ENCODE measurements around the gene PPFIBP2.

PPFIBP2 gene

DNA sequence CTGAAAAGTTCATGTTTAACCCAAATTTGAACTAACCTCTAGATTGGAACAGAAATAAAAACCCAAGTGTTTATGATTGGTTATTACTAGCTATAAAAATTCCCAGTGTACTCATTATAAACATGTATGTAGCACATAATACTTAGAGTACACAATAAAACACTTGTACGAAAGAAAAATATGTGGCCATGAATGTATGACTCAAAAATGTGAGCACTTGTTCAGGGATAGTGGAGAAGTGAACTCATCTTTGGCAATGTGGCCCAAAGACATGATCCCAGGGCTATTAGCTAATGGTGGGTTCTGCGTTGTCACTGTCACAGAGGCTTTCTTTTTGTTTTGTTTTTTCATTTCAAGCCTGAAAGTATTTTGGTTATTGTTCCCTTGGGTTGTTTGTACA lies 72.0 kb downstream of the PPFIBP2 start:
- Histone ChIP-seq H3K4ac (ENCODE audit: low read length) (no peak overlapping the region), H4K91ac (ENCODE audit: low read depth, low read length, poor library complexity) (no peak overlapping the region), H2BK12ac (ENCODE audit: low read length) (no peak overlapping the region), H3K4me1 (ENCODE audit: control insufficient read depth in 2 of 2, insufficient read depth in 1 of 2, low read depth in 1 of 2, low read length in 2 of 2) (peaks cover 0 to 10% of the 10 kb centered on the region in 2 donors), H3K36me3 (replicated peaks in 1 of 2; ENCODE audit: control insufficient read depth in 2 of 2, insufficient read depth in 2 of 2, low read length in 2 of 2) (no peaks in the 10 kb centered on the region), H3K9me3 (replicated peaks in 1 of 2; ENCODE audit: control insufficient read depth in 2 of 2, insufficient read depth in 1 of 2, low read depth in 1 of 2, low read length in 2 of 2) (no peaks in the 10 kb centered on the region), H2AFZ (ENCODE audit: low read length) (no peak overlapping the region), H2BK5ac (ENCODE audit: low read length) (no peak overlapping the region), H3K79me1 (ENCODE audit: low read depth, low read length) (no peaks in the 10 kb centered on the region), H3K4me3 (ENCODE audit: low read length in 2 of 2) (no peak overlapping the region), H3K27ac (replicated peaks; ENCODE audit: low read length) (no peak overlapping the region), H2AK5ac (ENCODE audit: low read depth, low read length) (no peak overlapping the region), H2BK15ac (ENCODE audit: low read length) (no peak overlapping the region), H2BK120ac (ENCODE audit: low read depth, low read length) (no peak overlapping the region), H3K9ac (ENCODE audit: low read depth, low read length, poor library complexity) (no peak overlapping the region), H3K14ac (ENCODE audit: low read length) (no peak overlapping the region), H3K27me3 (ENCODE audit: control insufficient read depth in 3 of 3, insufficient read depth in 3 of 3, low read depth in 1 of 3, low read length in 3 of 3) (no peaks in the 10 kb centered on the region), H3K23ac (ENCODE audit: low read depth, low read length, poor library complexity) (no peak overlapping the region), H3K4me2 (ENCODE audit: insufficient read depth, low read length, poor library complexity, severe bottlenecking) (no peak overlapping the region), H3K18ac (ENCODE audit: low read length) (no peak overlapping the region), H4K8ac (ENCODE audit: low read depth, low read length) (no peak overlapping the region)
- WGBS, 2 donors (ENCODE audit: extremely low coverage in 2 of 2, insufficient read length in 2 of 2, insufficient replicate concordance in 1 of 2): no CpG with 5 or more reads among the region's 2 CpGs
- no peak for DNase-seq (ENCODE audit: low spot score)

DNA sequence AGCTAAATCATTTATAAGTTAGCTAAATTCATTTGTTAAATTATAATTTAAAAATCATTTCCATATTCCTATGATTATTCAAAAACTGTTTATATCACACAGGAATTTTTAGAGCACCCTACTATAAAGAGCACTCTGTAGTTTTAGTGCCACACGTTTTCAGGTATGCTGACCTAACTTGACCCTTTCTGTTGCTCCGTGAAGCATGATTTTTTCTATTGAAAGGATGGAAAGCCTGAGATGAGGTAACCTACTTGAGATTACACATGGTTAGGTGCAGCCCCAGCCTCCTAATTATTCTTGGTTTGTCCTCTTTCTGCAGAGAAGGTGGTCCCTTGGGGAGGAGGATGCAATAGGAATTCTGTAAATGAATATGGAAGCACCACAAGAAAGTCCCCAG lies 72.6 kb downstream of the PPFIBP2 start:
- no peak overlapping the region for H2AK5ac ChIP-seq (ENCODE audit: low read depth, low read length)
- H2BK120ac ChIP-seq (ENCODE audit: low read depth, low read length): no peak overlapping the region
- no peak overlapping the region for H3K27ac ChIP-seq (replicated peaks; ENCODE audit: low read length)
- H3K18ac ChIP-seq (ENCODE audit: low read length): no peak overlapping the region
- no peak overlapping the region for H2BK15ac ChIP-seq (ENCODE audit: low read length)
- no peaks in the 10 kb centered on the region for H3K27me3 ChIP-seq (ENCODE audit: control insufficient read depth in 3 of 3, insufficient read depth in 3 of 3, low read depth in 1 of 3, low read length in 3 of 3)
- H3K4ac ChIP-seq (ENCODE audit: low read length): no peak overlapping the region
- DNase-seq (ENCODE audit: low spot score): no peak
- no peaks in the 10 kb centered on the region for H3K79me1 ChIP-seq (ENCODE audit: low read depth, low read length)
- peaks cover 0 to 10% of the 10 kb centered on the region in 2 donors for H3K4me1 ChIP-seq (ENCODE audit: control insufficient read depth in 2 of 2, insufficient read depth in 1 of 2, low read depth in 1 of 2, low read length in 2 of 2)
- H3K36me3 ChIP-seq (replicated peaks in 1 of 2; ENCODE audit: control insufficient read depth in 2 of 2, insufficient read depth in 2 of 2, low read length in 2 of 2): no peaks in the 10 kb centered on the region
- H3K4me3 ChIP-seq (ENCODE audit: low read length in 2 of 2): no peak overlapping the region
- no peaks in the 10 kb centered on the region for H3K9me3 ChIP-seq (replicated peaks in 1 of 2; ENCODE audit: control insufficient read depth in 2 of 2, insufficient read depth in 1 of 2, low read depth in 1 of 2, low read length in 2 of 2)
- no peak overlapping the region for H3K23ac ChIP-seq (ENCODE audit: low read depth, low read length, poor library complexity)
- H3K4me2 ChIP-seq (ENCODE audit: insufficient read depth, low read length, poor library complexity, severe bottlenecking): no peak overlapping the region
- H2BK12ac ChIP-seq (ENCODE audit: low read length): no peak overlapping the region
- no CpG with 5 or more reads among the region's 2 CpGs for WGBS, 2 donors (ENCODE audit: extremely low coverage in 2 of 2, insufficient read length in 2 of 2, insufficient replicate concordance in 1 of 2)
- H3K9ac ChIP-seq (ENCODE audit: low read depth, low read length, poor library complexity): no peak overlapping the region
- no peak overlapping the region for H4K91ac ChIP-seq (ENCODE audit: low read depth, low read length, poor library complexity)
- no peak overlapping the region for H3K14ac ChIP-seq (ENCODE audit: low read length)
- H2AFZ ChIP-seq (ENCODE audit: low read length): no peak overlapping the region
- H4K8ac ChIP-seq (ENCODE audit: low read depth, low read length): no peak overlapping the region
- no peak overlapping the region for H2BK5ac ChIP-seq (ENCODE audit: low read length)

DNA sequence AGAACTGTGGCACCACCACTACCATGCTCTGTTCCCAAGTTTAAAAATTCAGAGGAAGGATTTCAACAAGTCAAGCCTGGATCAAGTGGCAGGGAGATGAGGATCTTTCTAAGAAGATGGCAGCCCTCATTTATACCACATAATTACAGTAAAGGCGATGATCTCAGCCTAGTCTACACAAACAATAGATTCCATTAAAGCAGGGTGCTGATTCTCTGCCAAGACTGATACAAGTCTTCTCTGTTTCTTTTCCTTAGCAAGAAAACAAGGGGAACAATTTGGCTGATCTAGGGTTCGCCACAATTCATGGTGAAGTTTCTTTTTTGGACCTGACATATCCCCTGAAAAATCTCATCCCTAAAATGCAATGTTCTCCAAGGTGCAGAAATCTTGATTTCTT lies 73.9 kb downstream of the PPFIBP2 start:
- Histone ChIP-seq H4K8ac (ENCODE audit: low read depth, low read length) (no peak overlapping the region), H2AFZ (ENCODE audit: low read length) (no peak overlapping the region), H3K14ac (ENCODE audit: low read length) (no peak overlapping the region), H3K79me1 (ENCODE audit: low read depth, low read length) (no peaks in the 10 kb centered on the region), H2BK5ac (ENCODE audit: low read length) (no peak overlapping the region), H4K91ac (ENCODE audit: low read depth, low read length, poor library complexity) (no peak overlapping the region), H3K18ac (ENCODE audit: low read length) (no peak overlapping the region), H3K4me1 (ENCODE audit: control insufficient read depth in 2 of 2, insufficient read depth in 1 of 2, low read depth in 1 of 2, low read length in 2 of 2) (peaks cover 0 to 10% of the 10 kb centered on the region in 2 donors), H3K4ac (ENCODE audit: low read length) (no peak overlapping the region), H2BK15ac (ENCODE audit: low read length) (no peak overlapping the region), H3K9me3 (replicated peaks in 1 of 2; ENCODE audit: control insufficient read depth in 2 of 2, insufficient read depth in 1 of 2, low read depth in 1 of 2, low read length in 2 of 2) (no peaks in the 10 kb centered on the region), H2BK12ac (ENCODE audit: low read length) (no peak overlapping the region), H3K4me2 (ENCODE audit: insufficient read depth, low read length, poor library complexity, severe bottlenecking) (no peak overlapping the region), H2AK5ac (ENCODE audit: low read depth, low read length) (no peak overlapping the region), H3K27me3 (ENCODE audit: control insufficient read depth in 3 of 3, insufficient read depth in 3 of 3, low read depth in 1 of 3, low read length in 3 of 3) (no peaks in the 10 kb centered on the region), H2BK120ac (ENCODE audit: low read depth, low read length) (no peak overlapping the region), H3K36me3 (replicated peaks in 1 of 2; ENCODE audit: control insufficient read depth in 2 of 2, insufficient read depth in 2 of 2, low read length in 2 of 2) (no peaks in the 10 kb centered on the region), H3K23ac (ENCODE audit: low read depth, low read length, poor library complexity) (no peak overlapping the region), H3K27ac (replicated peaks; ENCODE audit: low read length) (no peak overlapping the region), H3K4me3 (ENCODE audit: low read length in 2 of 2) (no peak overlapping the region), H3K9ac (ENCODE audit: low read depth, low read length, poor library complexity) (no peak overlapping the region)
- no peak for DNase-seq (ENCODE audit: low spot score)
- WGBS, 2 donors (ENCODE audit: extremely low coverage in 2 of 2, insufficient read length in 2 of 2, insufficient replicate concordance in 1 of 2): no CpG with 5 or more reads among the region's 2 CpGs

- DNase-seq (ENCODE audit: low spot score): no peak
Measured at GRCh38 chr11:7589861-7590260, 76.1 kb downstream of the PPFIBP2 start.

More at GRCh38 chr11:7589861-7590260, 76.1 kb downstream of the PPFIBP2 start:
- WGBS, 2 donors (ENCODE audit: extremely low coverage in 2 of 2, insufficient read length in 2 of 2, insufficient replicate concordance in 1 of 2): no CpG with 5 or more reads among the region's 2 CpGs
- H3K14ac ChIP-seq (ENCODE audit: low read length): no peak overlapping the region
- H4K91ac ChIP-seq (ENCODE audit: low read depth, low read length, poor library complexity): no peak overlapping the region
- H3K27ac ChIP-seq (replicated peaks; ENCODE audit: low read length): no peak overlapping the region
- H3K27me3 ChIP-seq (ENCODE audit: control insufficient read depth in 3 of 3, insufficient read depth in 3 of 3, low read depth in 1 of 3, low read length in 3 of 3): no peaks in the 10 kb centered on the region
- H3K79me1 ChIP-seq (ENCODE audit: low read depth, low read length): no peaks in the 10 kb centered on the region
- H3K4me1 ChIP-seq (ENCODE audit: control insufficient read depth in 2 of 2, insufficient read depth in 1 of 2, low read depth in 1 of 2, low read length in 2 of 2): peaks cover under 1 to 12% of the 10 kb centered on the region in 2 donors
- no peak overlapping the region for H3K18ac ChIP-seq (ENCODE audit: low read length)
- H3K36me3 ChIP-seq (replicated peaks in 1 of 2; ENCODE audit: control insufficient read depth in 2 of 2, insufficient read depth in 2 of 2, low read length in 2 of 2): no peaks in the 10 kb centered on the region
- no peak overlapping the region for H2BK120ac ChIP-seq (ENCODE audit: low read depth, low read length)
- no peak overlapping the region for H3K4ac ChIP-seq (ENCODE audit: low read length)
- H4K8ac ChIP-seq (ENCODE audit: low read depth, low read length): no peak overlapping the region
- H3K9ac ChIP-seq (ENCODE audit: low read depth, low read length, poor library complexity): no peak overlapping the region
- H3K9me3 ChIP-seq (replicated peaks in 1 of 2; ENCODE audit: control insufficient read depth in 2 of 2, insufficient read depth in 1 of 2, low read depth in 1 of 2, low read length in 2 of 2): no peaks in the 10 kb centered on the region
- H3K23ac ChIP-seq (ENCODE audit: low read depth, low read length, poor library complexity): no peak overlapping the region
- H2BK5ac ChIP-seq (ENCODE audit: low read length): no peak overlapping the region
- no peak overlapping the region for H3K4me2 ChIP-seq (ENCODE audit: insufficient read depth, low read length, poor library complexity, severe bottlenecking)
- H2BK12ac ChIP-seq (ENCODE audit: low read length): no peak overlapping the region
- H2BK15ac ChIP-seq (ENCODE audit: low read length): no peak overlapping the region
- H2AFZ ChIP-seq (ENCODE audit: low read length): no peak overlapping the region
- H3K4me3 ChIP-seq (ENCODE audit: low read length in 2 of 2): no peak overlapping the region
- H2AK5ac ChIP-seq (ENCODE audit: low read depth, low read length): no peak overlapping the region

All from neuronal stem cell (in vitro differentiated cells).